NT2/D1 (cell line): ENCODE measurements around the gene UQCC2.

Source experiments
- DNase-seq: peaks from one replicate; pipeline ENCODE4 v3.0.0-alpha.2; 2011; ENCODE audit warnings: low read depth, low spot score
- H3K27me3 ChIP-seq: 2 replicates; pipeline ENCODE4 v1.6.0; 2011; ENCODE audit warnings: mild to moderate bottlenecking; ENCODE audit not compliant: insufficient read length, insufficient read depth
- H3K36me3 ChIP-seq: 2 replicates; pipeline ENCODE4 v1.6.1; 2011; ENCODE audit warnings: mild to moderate bottlenecking, low read length, mixed read lengths; ENCODE audit not compliant: insufficient read depth, insufficient read length
- H3K4me1 ChIP-seq: 2 replicates; pipeline ENCODE4 v1.5.1; 2011; ENCODE audit not compliant: insufficient read depth, insufficient read length
- H3K4me3 ChIP-seq: 2 replicates; pipeline ENCODE4 v1.5.1; 2011; ENCODE audit warnings: low read depth; ENCODE audit not compliant: insufficient read length
- H3K9ac ChIP-seq: 2 replicates; pipeline ENCODE4 v1.6.0; 2011; ENCODE audit warnings: low read depth; ENCODE audit not compliant: insufficient read length
- H3K9me3 ChIP-seq: 2 replicates; pipeline ENCODE4 v1.5.1; 2011; ENCODE audit warnings: mild to moderate bottlenecking, low read length; ENCODE audit not compliant: insufficient read depth
- SUZ12 ChIP-seq: IDR thresholded peaks from 2 replicates; pipeline ENCODE4 v1.6.1; 2011; ENCODE audit not compliant: insufficient read length, insufficient read depth; ENCODE audit errors: extremely low read depth
- YY1 ChIP-seq: IDR thresholded peaks from 2 replicates; pipeline ENCODE4 v1.6.1; 2011; ENCODE audit not compliant: insufficient read length, insufficient read depth
- ZNF274 ChIP-seq: IDR thresholded peaks from 2 replicates; pipeline ENCODE4 v1.6.1; 2011; ENCODE audit warnings: mild to moderate bottlenecking, low read depth, low read length

Gene UQCC2

DNA sequence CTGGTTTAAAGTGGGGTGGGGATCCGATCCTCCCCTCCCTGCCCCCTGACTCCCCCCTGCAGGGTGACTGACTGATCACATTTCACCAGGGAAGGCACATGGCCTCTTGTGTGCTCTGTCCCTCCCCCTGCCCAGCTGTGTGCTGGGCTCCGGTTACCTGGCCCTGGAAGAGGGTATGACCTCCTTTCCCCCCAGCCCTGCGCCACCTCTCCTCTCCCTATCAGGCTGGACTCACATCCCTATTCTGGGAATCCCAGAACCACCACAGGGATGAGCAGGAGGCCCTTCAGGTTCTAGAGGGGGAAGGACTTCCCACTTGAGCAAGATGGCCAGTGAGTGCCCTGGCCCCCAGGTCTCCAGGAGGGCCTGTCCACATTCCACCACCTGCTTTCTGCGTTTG is 37.3 kb upstream of the UQCC2 start:
- Histone ChIP-seq H3K9ac (no peak overlapping the region), H3K4me1 (peaks cover 30% of the 10 kb centered on the region), H3K4me3 (no peak overlapping the region), H3K27me3 (no peaks in the 10 kb centered on the region), H3K36me3 (no peaks in the 10 kb centered on the region), H3K9me3 (no peaks in the 10 kb centered on the region)
- TF ChIP-seq ZNF274 (no peak), YY1 (no peak), SUZ12 (no peak)
- no peak for DNase-seq

- H3K4me1 ChIP-seq: peaks cover 30% of the 10 kb centered on the region
Observed at GRCh38 chr6:33747823-33748222, 36.3 kb upstream of the UQCC2 start.

GRCh38 chr6:33746651-33747100 is 35.2 kb upstream of the UQCC2 start, which contains the start of gene IP6K3:
Gene IP6K3 (minus strand): TSS chr6:33746905. CDS start chr6:33735476, 11,429 bp downstream.
- no peaks in the 10 kb centered on the region for H3K27me3 ChIP-seq
- H3K36me3 ChIP-seq: no peaks in the 10 kb centered on the region
- peak within 1 kb of the TSS; percentile 8 for H3K4me3 ChIP-seq
- no peaks in the 10 kb centered on the region for H3K9me3 ChIP-seq
- DNase-seq: no peak
- H3K4me1 ChIP-seq: peaks cover 28% of the 10 kb centered on the region
- H3K9ac ChIP-seq: peak within 1 kb of the TSS; percentile 67
- TF ChIP-seq SUZ12 (no peak), ZNF274 (no peak), YY1 (no peak)

More at GRCh38 chr6:33747823-33748222, 36.3 kb upstream of the UQCC2 start:
- H3K36me3 ChIP-seq: no peaks in the 10 kb centered on the region
- no peaks in the 10 kb centered on the region for H3K27me3 ChIP-seq
- no peaks in the 10 kb centered on the region for H3K9me3 ChIP-seq
- no peak for TF ChIP-seq ZNF274
- no peak for TF ChIP-seq YY1
- no peak for TF ChIP-seq SUZ12
- no peak overlapping the region for H3K4me3 ChIP-seq
- no peak overlapping the region for H3K9ac ChIP-seq
- DNase-seq: no peak

DNA sequence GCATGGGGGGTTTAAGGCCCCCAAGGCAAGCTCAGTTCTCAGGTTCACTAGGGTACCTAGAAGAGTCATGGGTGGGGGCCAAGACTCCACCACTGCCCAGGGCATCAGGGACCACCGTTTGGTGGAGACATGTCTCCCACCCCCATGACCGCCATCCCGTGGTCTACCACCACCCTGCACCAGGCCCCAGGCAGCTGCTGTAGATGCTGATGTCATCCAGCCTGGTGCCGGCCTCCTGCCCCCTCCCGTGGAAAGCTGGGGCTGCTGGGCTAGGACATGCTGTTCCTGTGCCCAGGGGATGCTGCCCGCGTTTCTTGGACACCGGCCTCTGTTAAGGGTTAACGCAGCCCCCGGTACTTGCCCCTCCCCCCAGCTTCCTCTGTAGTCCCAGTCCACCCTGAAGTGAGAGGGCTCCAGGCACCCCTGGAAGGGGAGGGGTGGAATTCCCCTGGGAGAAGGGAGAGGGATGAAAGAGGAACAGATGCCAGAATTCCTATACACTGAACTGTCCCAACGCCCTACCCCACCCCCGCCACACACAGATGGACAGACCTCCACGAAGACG is 34.6 kb upstream of the UQCC2 start:
- Histone ChIP-seq H3K27me3 (no peaks in the 10 kb centered on the region), H3K36me3 (no peaks in the 10 kb centered on the region), H3K9me3 (no peaks in the 10 kb centered on the region), H3K4me3 (peak overlapping the region; percentile 8), H3K9ac (peak overlapping the region; percentile 67), H3K4me1 (peaks cover 26% of the 10 kb centered on the region)
- TF ChIP-seq YY1 (no peak), SUZ12 (no peak), ZNF274 (no peak)
- no peak for DNase-seq

GRCh38 chr6:33745548-33745947 is 34.0 kb upstream of the UQCC2 start:
- H3K27me3 ChIP-seq: no peaks in the 10 kb centered on the region
- H3K4me1 ChIP-seq: peaks cover 26% of the 10 kb centered on the region
- no peaks in the 10 kb centered on the region for H3K36me3 ChIP-seq
- H3K9me3 ChIP-seq: no peaks in the 10 kb centered on the region
- TF ChIP-seq ZNF274 (no peak), YY1 (no peak), SUZ12 (no peak)
- no peak overlapping the region for H3K4me3 ChIP-seq
- peak overlapping the region; percentile 21 for H3K9ac ChIP-seq
- no peak for DNase-seq

GRCh38 chr6:33744895-33745546 is 33.5 kb upstream of the UQCC2 start:
- DNase-seq: no peak
- Histone ChIP-seq H3K9ac (peak overlapping the region; percentile 64), H3K4me3 (no peak overlapping the region), H3K36me3 (no peaks in the 10 kb centered on the region), H3K27me3 (no peaks in the 10 kb centered on the region), H3K9me3 (no peaks in the 10 kb centered on the region), H3K4me1 (peaks cover 26% of the 10 kb centered on the region)
- TF ChIP-seq YY1: no peak
- TF ChIP-seq SUZ12: no peak
- no peak for TF ChIP-seq ZNF274

GRCh38 chr6:33744001-33744848 is 32.7 kb upstream of the UQCC2 start:
- no peak overlapping the region for H3K4me3 ChIP-seq
- no peak for TF ChIP-seq ZNF274
- TF ChIP-seq SUZ12: no peak
- no peak for TF ChIP-seq YY1
- H3K36me3 ChIP-seq: no peaks in the 10 kb centered on the region
- peak overlapping the region; percentile 21 for H3K9ac ChIP-seq
- no peaks in the 10 kb centered on the region for H3K9me3 ChIP-seq
- H3K4me1 ChIP-seq: peaks cover 24% of the 10 kb centered on the region
- DNase-seq: peak; percentile 72
- H3K27me3 ChIP-seq: no peaks in the 10 kb centered on the region
